ENCODE results near the gene GPC3.

- TF ChIP-seq YY1 (IDR thresholded peaks at IDR 0.05; ENCODE audit: insufficient read depth, insufficient read length) (no peak), SUZ12 (IDR thresholded peaks at IDR 0.05; ENCODE audit: extremely low read depth, insufficient read depth, insufficient read length) (no peak), ZNF274 (IDR thresholded peaks at IDR 0.05; ENCODE audit: low read depth, low read length) (no peak)
These were observed 329.8 kb downstream of the GPC3 start for GRCh38 chrX:133655275-133656265.
